Measurements from ENCODE around the gene AKAP13.
A peak's percentile ranks its signal among the peaks of the same experiment; 100 is the strongest.

The AKAP13 gene

GRCh38 chr15:85716261-85716660, 335.9 kb downstream of the AKAP13 start:
- no peak for DNase-seq

GRCh38 chr15:85717212-85717611, 336.8 kb downstream of the AKAP13 start:
- DNase-seq: no peak

GRCh38 chr15:85718271-85718971, 338.0 kb downstream of the AKAP13 start:
- DNase-seq: no peak

GRCh38 chr15:85718981-85719380, 338.6 kb downstream of the AKAP13 start:
- no peak for DNase-seq

- no peak for DNase-seq
Measured at GRCh38 chr15:85722374-85723152, 342.2 kb downstream of the AKAP13 start.

GRCh38 chr15:85723960-85724945, 343.9 kb downstream of the AKAP13 start:
- DNase-seq: no peak

GRCh38 chr15:85725019-85725418, 344.6 kb downstream of the AKAP13 start:
- no peak for DNase-seq

- no peak for DNase-seq
Measured at GRCh38 chr15:85725564-85725963, 345.2 kb downstream of the AKAP13 start.

- DNase-seq: no peak
Measured at GRCh38 chr15:85726454-85726853, 346.1 kb downstream of the AKAP13 start.

GRCh38 chr15:85727068-85727467, 346.7 kb downstream of the AKAP13 start:
- DNase-seq: no peak

- DNase-seq: peak; percentile 14
Measured at GRCh38 chr15:85730001-85730820, 349.8 kb downstream of the AKAP13 start.

- DNase-seq: no peak
Measured at GRCh38 chr15:85733416-85733815, 353.0 kb downstream of the AKAP13 start.

- DNase-seq: no peak
Measured at GRCh38 chr15:85737061-85737460, 356.7 kb downstream of the AKAP13 start.

GRCh38 chr15:85741021-85741421, 360.6 kb downstream of the AKAP13 start:
- DNase-seq: no peak

- no peak for DNase-seq
Measured at GRCh38 chr15:85741662-85742061, 361.3 kb downstream of the AKAP13 start.

- DNase-seq: peak; percentile 52
Measured at GRCh38 chr15:85742186-85742821, 361.9 kb downstream of the AKAP13 start.

GRCh38 chr15:85743392-85744055, 363.1 kb downstream of the AKAP13 start:
- no peak for DNase-seq

GRCh38 chr15:85744579-85744978, 364.2 kb downstream of the AKAP13 start:
- DNase-seq: no peak

- no peak for DNase-seq
Measured at GRCh38 chr15:85745023-85745422, 364.6 kb downstream of the AKAP13 start.

- DNase-seq: no peak
Measured at GRCh38 chr15:85745525-85746150, 365.2 kb downstream of the AKAP13 start.

- no peak for DNase-seq
Measured at GRCh38 chr15:85746641-85747040, 366.2 kb downstream of the AKAP13 start.
